HG03558 (cell line): ENCODE results near the gene RIPK4.

ENCODE experiments used
- ATAC-seq: cut with Tn5 transposase; IDR thresholded peaks from one replicate; pipeline ENCODE4 v1.9.1; 2021; ENCODE audit warnings: moderate number of reproducible peaks; ENCODE audit not compliant: unreplicated experiment; ENCODE audit errors: extremely low read depth

The RIPK4 gene

GRCh38 chr21:41766883-41767605 is at the start of gene RIPK4:
Gene RIPK4, minus strand, starts transcription at chr21:41767052. Its CDS starts 11 bp downstream, at chr21:41767041.
- ATAC-seq = no peak

- no peak for ATAC-seq
These were observed 49.1 kb upstream of the RIPK4 start for GRCh38 chr21:41815652-41816582.

- ATAC-seq = no peak
These were observed 46.4 kb upstream of the RIPK4 start for GRCh38 chr21:41813226-41813625.

GRCh38 chr21:41812679-41813078 is 45.8 kb upstream of the RIPK4 start:
- ATAC-seq = no peak

- ATAC-seq = no peak
These were observed 43.7 kb upstream of the RIPK4 start for GRCh38 chr21:41810597-41810932.

- ATAC-seq = no peak
These were observed 43.2 kb upstream of the RIPK4 start for GRCh38 chr21:41809891-41810596.

DNA sequence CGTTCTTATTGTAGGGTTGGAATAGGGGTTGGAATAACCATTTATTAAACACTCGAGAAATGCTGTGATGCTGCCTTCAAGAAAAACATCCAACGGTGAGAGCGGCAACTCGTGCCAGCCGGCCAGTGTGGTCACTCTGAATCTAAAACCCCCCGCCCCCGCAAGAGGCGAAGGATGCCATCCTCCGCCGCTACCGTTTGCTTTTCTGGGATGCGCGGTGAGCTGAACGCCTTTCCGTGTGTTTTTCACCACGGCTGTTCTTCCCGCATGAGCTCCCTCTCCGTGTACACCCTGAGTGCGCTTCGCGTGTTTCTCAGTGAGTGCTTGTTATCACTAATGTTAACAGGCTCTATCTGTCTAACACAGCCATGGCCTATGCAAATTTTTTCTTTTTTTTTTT is 42.0 kb upstream of the RIPK4 start:
- ATAC-seq = no peak

GRCh38 chr21:41808094-41808493 is 41.2 kb upstream of the RIPK4 start:
- no peak for ATAC-seq

- ATAC-seq = no peak
These were observed 39.9 kb upstream of the RIPK4 start for GRCh38 chr21:41806773-41807172.

DNA sequence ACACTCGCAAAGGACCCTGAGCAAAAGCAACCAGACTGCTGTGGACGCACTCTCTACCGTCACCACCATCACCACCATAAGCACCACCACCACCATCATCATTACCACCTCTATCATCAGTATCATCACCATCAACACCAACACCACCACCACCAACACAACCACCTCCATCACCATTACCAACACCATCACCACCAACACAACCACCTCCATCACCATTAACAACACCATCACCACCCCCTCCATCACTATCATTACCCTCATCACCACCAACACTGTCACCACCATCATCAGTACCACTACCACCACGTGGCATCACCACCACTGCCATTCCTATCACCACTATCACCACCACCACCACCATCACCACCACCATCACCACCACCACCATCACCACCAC is 38.8 kb upstream of the RIPK4 start:
- ATAC-seq = no peak

DNA sequence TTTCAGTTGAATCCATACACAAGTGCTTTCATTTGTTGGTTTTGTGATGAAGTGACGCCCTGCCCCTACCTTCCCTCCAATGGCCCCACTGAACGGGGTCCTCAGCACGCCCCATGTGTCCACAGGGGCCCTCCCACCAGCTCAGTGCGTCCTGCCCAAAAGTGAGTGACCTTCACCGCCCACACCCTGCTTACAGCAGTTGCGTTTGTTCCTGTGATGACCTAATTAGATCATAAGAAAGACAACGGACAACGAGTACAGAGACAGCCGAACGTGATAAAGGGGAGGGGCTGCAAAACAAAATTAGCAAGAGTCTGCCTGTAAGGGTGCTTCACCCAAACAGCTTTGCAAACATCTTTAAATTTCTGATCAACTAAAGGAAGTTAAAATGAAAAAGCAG is 38.2 kb upstream of the RIPK4 start:
- no peak for ATAC-seq

DNA sequence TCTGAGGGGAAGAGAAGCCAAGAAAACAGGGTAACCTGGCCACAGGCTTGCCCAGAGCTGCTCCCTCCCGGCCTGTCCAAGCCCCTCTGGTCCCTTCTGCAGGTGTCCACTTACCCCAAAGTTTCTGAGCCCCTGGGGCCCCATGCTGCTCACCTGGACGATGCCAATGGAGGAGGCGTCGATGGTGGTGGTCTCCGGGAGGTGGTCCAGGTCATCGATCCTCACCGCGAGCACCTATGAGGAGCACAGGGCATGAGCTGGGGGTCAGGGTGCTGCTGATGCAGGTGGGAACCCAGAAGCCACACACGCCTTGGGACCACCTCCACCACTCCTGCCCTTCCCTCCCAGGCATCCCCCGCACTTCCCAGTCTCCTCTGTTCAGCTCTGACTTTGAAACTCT is 37.5 kb upstream of the RIPK4 start:
- no peak for ATAC-seq

DNA sequence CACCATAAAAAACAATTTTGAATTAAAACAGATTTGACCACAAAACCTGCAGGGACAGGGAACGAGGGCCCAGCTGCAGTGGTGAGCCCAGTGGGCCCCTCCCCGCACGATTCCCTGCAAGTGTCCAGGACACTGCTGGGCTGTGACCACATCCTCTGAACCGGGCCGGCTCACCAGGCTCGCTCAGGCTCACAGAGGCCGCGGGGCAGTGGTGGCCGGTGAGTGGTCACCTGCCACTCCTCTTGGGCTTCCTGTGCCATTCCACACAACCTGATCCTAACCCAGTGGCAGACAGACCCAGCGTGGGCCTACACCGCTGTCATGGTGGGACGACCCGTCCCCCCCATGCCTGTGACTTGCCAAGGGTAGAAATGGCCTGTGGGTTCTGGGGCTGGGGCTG is 36.5 kb upstream of the RIPK4 start:
- ATAC-seq = no peak

DNA sequence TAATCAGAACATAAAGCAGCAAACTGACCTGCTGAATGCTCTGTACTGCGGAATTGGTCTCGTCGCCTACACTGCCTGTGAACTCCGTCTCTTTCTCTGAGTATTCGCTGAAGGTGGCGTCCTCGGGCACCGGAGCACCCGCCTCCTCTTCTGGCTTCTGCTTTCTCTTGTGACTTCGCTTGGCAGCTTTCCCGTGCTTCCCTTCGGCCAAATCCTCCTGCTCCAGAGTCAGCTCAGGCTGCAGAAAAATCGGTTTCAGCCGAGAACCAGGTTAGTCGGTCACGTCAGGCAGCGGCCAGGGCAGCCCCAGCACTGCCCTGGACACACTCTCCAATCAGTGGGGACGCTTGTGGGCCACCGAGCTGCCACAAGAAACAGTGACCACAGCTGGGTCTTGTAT is 35.8 kb upstream of the RIPK4 start:
- no peak for ATAC-seq

GRCh38 chr21:41802198-41802584 is 35.3 kb upstream of the RIPK4 start:
- ATAC-seq = no peak

DNA sequence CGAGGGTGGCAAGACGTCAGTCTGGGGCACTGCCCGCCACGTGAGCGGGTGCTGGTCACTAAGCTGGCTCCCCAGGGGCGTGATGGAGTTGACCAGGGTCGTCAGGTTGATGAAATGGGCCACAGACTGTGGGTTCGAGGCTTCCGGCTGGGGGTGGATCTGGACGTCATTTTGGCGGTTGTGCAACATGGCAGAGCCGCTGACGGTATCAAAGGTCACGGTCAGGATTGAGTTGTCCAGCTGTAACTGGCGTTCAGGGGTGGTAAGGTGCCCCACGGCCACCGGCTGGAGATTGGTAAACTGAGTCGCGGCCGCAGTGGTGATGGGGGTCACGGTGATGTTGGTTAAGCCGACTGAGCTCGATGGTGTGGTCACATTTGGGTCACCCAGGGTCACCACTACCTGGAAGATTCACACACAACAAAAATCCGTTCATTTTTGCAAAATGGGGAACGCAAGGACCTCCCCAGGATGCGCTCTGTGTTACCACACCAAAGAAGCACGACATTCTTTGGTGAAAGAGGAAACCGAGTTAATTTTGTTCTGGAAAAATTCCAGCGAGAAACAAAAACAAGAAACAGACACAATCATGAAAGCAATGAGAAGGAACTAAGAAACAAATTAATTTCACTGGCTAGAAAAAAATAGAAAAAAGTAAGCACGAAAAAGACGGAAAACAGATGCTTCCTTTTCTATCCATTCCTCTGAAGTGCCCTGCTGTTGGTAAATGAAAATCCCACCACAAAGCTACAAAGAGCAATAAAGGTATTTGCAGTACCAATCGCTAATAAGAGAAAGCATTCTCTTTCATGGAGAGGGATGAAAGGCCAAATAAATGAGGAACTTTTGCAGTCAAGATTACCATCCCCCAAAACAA is 34.7 kb upstream of the RIPK4 start:
- no peak for ATAC-seq

- no peak for ATAC-seq
These were observed 33.8 kb upstream of the RIPK4 start for GRCh38 chr21:41800425-41801320.

GRCh38 chr21:41799763-41800162 is 32.9 kb upstream of the RIPK4 start:
- ATAC-seq = no peak

- ATAC-seq = no peak
These were observed 31.5 kb upstream of the RIPK4 start for GRCh38 chr21:41798326-41798725.
